IPS-NIHi7 (cell line): Measurements from ENCODE around the gene SLC25A38.

Experiments used
- DNase-seq: peaks from one replicate; pipeline ENCODE4 v3.0.0; 2012; ENCODE audit warnings: mixed read lengths; ENCODE audit errors: extremely low spot score

SLC25A38 gene

GRCh38 chr3:39376959-39377634 lies 6.1 kb upstream of the SLC25A38 start:
- DNase-seq: peak; percentile 25

DNA sequence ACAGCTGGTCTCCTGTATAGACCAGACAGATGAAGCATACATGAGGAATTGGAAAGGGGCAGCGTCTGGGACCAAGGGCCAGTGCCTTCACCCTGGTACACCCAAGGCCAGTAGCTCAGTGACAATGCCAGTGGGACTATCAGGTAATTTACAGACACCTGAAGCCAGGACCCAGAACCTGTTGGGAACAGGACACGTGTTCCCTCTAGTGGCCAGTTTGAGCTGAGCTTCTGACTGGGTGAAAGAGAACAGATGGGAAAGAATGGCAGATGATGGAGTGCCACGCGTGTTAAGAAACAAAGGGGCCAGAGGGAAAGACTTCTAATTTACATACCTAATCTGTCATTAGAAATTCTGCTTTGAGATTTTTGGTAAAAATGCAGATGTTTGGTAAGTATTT lies 5.1 kb upstream of the SLC25A38 start:
- DNase-seq: peak; percentile 70

DNA sequence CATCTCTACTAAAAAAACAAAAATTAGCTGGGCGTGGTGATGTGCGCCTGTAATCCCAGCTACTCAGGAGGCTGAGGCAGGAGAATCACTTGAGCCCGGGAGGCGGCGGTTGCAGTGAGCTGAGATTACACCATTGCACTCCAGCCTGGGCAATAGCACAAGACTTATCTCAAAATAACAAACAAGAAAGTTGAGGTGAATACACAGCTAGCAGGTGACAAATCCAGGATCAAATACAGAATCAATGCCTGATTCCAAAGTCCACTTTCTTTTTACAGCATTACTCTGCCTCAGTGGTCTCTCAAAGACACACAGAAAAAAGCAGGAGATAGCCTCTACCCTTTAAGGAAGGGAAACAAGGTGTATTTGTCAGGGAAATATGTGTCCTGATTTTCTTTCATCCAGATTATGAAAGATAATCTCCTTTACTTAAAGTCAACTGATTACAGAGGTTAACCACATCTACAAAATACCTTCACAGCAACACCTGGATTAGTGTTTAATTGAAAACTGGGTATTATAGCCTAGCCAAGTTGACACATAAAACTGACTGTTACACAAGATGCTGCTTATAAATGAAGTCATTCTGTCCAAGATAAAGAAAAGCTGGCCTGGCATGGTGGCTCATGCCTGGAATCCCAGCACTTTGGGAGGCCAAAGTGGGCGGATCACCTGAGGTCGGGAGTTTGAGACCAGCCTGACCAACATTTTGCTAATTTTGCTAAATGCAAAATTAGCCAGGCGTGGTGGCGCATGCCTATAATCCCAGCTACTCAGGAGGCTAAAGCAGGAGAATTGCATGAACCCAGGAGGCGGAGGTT lies 4.0 kb upstream of the SLC25A38 start:
- DNase-seq: no peak

GRCh38 chr3:39379778-39380155 lies 3.4 kb upstream of the SLC25A38 start:
- DNase-seq: no peak

- no peak for DNase-seq
Measured at GRCh38 chr3:39381432-39381831, 1.7 kb upstream of the SLC25A38 start.

DNA sequence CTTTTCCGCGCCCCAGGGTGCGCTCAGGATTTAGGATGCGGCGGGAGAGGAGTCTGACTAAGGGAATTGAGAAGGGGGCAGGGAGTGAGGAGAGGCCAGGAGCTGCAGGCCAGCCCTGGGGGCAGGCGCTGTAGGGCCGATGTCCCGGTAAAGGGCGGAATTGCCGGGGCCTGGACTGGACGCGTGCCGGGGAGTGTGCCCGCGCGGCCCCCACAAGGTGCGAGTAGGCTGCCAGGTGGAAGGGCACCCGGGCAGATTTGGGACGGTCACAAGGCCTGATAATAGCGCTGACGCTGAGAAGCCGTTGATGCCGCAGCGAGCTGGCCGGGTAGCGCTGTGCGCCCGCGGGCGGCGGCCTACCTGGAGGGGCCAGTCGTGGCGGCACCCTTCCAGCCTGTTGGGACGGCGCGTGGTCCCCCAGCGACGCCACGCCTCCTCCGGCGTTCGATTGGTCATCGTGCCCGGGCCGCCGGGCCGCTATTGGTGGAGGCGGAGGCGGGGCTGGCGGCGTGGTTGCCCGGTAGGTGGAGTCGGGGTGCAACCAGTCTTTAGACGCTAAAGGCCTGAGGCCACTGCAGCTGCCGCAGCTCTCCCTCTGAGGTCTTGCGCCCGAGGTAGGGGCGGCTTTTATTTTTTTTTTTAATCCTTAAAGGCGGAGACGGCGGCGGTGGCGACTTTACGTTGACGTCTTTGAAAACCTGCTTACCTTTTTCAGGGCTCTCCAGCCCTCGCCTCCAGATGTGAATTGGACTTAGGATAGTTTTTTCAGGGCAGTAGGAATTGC lies 903 bp downstream of the SLC25A38 start:
- peak; percentile 100 for DNase-seq

- DNase-seq: no peak
Measured at GRCh38 chr3:39384665-39385000, 1.5 kb downstream of the SLC25A38 start.

- peak; percentile 42 for DNase-seq
Measured at GRCh38 chr3:39385456-39386090, 2.4 kb downstream of the SLC25A38 start.

DNA sequence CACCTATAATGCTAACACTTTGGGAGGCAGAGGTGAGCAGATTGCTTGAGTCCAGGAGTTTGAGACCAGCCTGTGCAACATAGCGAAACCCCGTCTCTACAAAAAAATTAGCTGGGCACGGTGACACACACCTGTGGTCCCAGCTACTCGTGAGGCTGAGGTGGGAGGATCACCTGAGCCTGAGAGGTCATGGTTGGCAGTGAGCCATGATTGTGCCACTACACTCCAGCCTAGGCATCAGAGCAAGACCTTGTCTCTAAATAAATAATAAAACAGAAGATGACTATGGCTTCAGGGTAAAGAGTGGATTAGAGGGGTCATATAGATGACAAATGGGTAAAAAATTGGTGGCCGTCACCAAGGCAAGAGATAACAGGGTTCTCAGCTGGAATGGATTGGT lies 3.1 kb downstream of the SLC25A38 start:
- DNase-seq: no peak

- no peak for DNase-seq
Measured at GRCh38 chr3:39387411-39387975, 4.3 kb downstream of the SLC25A38 start.

DNA sequence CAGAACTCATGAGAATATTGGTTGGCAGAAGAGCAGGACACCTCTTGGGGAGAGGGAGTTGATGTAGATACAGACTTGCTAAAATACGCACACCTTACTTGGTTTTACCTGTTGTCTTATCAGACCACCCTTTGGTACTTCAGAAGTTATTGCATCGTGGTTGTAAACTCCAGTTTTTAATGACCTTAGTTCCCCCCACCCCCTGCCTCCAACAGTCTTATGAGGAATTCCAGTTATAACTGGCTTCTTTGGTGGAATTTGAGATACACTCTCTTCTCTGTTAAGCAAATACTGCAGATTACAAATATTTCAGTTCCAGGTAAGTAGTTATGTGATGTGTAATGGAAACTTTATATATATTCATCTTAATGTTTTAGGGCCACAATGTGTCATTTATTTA lies 5.0 kb downstream of the SLC25A38 start:
- DNase-seq: no peak

GRCh38 chr3:39388741-39389248 lies 5.6 kb downstream of the SLC25A38 start:
- DNase-seq: no peak

DNA sequence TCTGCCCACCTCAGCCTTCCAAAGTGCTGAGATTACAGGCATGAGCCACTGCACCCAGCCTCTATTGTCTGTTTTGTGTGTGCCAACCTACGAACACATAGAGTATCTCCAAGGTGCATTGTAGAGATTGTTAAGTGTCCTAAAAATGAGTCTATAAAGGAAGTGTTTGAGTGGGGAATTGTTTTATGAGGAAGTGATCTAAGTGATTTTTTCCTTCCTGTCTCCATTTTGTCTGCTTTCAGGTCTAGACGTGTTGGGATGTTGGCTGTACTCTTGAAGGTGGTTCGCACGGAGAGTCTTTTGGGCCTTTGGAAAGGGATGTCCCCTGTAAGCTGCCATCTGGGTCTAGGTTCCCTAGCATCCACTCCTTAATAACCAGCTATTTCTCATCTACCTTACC lies 7.0 kb downstream of the SLC25A38 start:
- no peak for DNase-seq

GRCh38 chr3:39396690-39397089 lies 13.5 kb downstream of the SLC25A38 start:
- DNase-seq: no peak

DNA sequence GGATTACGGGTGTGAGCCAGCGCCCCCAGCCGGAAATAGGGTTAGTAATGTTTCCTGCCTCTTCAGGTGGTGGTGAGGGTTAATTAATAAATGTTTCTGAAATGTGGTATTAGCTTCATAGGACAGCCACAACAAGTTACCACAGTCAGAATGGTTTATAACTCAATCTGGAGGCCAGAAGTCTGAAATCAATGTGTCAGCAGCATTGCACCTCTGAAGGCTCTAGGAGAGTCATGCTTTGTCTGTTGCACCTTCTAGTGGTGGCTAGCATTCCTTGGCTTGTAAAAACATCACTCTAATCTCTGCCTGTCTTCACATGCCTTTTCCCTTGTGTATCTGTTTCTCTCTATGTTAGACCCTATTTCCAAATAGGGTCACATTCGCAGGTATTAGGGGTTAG lies 15.5 kb downstream of the SLC25A38 start:
- DNase-seq: no peak

DNA sequence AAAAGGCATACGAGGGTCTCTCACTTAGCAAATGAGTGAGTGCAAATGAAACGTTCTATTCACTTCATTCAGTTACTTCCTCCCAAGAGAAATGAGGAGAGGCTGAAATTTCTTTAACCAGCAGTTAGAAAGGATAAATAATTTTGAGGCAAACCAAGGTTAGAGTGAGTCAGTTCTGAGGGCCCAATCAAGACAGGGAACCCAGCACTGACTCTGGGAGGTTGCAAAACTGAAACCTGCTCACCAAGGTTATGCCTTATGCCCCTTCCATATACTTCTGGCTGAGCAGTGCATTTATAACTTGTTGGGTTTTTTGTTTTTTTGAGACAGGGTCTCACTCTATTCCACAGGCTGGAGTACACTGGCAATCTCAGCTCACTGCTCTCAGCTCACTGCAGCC lies 18.8 kb downstream of the SLC25A38 start:
- no peak for DNase-seq

GRCh38 chr3:39404943-39405686 lies 21.9 kb downstream of the SLC25A38 start:
- peak; percentile 44 for DNase-seq

- DNase-seq: no peak
Measured at GRCh38 chr3:39405687-39406367, 22.7 kb downstream of the SLC25A38 start.

DNA sequence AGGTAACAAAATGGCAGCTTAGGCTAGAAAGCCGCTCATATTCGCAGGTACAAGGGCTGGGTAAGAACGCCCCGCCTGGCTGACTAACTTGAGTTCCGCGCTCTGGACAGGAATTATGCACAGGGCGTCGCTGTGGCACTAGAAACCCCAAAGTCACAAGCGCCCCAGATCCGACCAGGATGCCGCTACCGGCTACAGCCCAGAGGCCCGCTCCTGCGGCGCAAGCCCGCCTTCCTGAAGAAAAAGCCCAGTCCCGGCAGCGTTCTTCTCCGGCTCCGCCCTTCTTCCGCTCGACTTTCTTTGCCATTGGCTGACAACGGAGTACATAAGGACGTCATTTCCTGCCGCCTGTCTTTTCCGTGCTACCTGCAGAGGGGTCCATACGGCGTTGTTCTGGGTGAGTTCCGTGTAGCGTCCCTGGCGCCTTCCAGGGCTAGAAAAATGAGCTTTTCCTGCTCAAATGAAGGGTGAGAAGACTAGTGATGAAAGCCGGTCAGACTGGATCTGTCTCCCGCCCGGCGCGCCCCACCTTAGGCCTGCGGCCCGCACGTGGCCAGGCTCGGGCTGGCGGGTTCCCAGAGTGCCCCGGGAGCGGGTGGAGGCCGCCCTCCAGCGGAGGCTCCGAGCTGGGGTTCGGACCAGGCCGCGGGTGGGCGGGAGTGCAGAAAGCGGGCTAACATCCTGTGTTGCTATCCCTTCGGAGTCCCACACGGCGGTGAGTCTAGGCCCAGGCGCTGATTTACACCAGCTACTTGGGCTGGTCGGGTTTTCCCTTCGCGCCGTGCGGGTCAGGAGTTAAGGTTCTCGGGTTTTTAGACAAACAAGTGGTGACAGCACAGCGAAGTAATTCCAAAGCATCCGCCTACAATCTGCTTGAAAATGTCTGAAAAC lies 23.4 kb downstream of the SLC25A38 start, which contains the start of gene RPSA:
Gene RPSA (plus strand): TSS at position 353 of the 891 bp plus-strand sequence. CDS start 934 bp downstream, outside the sequence.
- DNase-seq: peak; percentile 93
